NCI-H1092 (cell line): ENCODE results near the gene BRIP1.

Experiments used
- DNase-seq: peaks from one replicate; lab custom pipeline; 2025; lab: John Stamatoyannopoulos, UW

The BRIP1 gene

DNA sequence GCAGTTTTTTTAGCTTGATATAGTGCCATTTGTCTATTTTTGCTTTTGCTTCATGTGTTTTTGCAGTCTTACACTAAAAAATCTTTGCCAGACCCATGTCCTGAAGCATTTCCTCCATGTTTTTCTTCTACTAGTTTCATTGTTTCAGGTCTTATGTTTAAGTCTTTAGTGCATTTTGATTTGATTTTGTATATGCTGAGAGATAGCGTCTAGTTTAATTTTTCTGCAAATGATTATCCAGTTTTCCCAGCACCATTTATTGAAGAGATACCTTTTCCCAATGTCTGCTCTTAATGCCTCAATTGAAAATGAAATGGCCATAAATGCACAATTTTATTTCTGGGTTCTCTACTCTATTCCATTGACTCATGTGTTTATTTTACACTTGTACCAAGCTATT, 231.5 kb downstream of the BRIP1 start:
- DNase-seq: no peak
